Smooth muscle cell (in vitro differentiated cells): Measurements from ENCODE around the gene CLDN12. TPM values are rescaled to one million over a fixed set of nuclear protein-coding genes. Genes with fewer than 3 reads are reported as not detected.

Experiments used
- DNase-seq: peaks from one replicate; lab custom pipeline; 2025; ENCODE audit not compliant: unreplicated experiment; lab: John Stamatoyannopoulos, UW
- H2AFZ ChIP-seq: fragments of 200-600 bp; sonication (generic); 2 replicates; pipeline ENCODE4 v1.6.0; 2016; ENCODE audit warnings: antibody characterized with exemption, low read depth, mild to moderate bottlenecking
- H3F3A ChIP-seq: fragments of 200-600 bp; sonication (generic); 2 replicates; pipeline ENCODE4 v1.6.0; 2017; ENCODE audit warnings: antibody characterized with exemption, low read depth
- H3K27ac ChIP-seq: fragments of 200-600 bp; sonication (generic); 2 replicates; pipeline ENCODE4 v1.5.1; 2016; ENCODE audit warnings: low read depth, mild to moderate bottlenecking
- H3K27me3 ChIP-seq: fragments of 200-600 bp; sonication (generic); 2 replicates; pipeline ENCODE4 v1.6.1; 2016; ENCODE audit warnings: low read depth, mild to moderate bottlenecking
- H3K36me3 ChIP-seq: fragments of 200-600 bp; sonication (generic); 2 replicates; pipeline ENCODE4 v1.5.1; 2016; ENCODE audit warnings: low read depth
- H3K4me1 ChIP-seq: fragments of 200-600 bp; sonication (generic); 2 replicates; pipeline ENCODE4 v1.5.1; 2016; ENCODE audit warnings: low read depth
- H3K4me2 ChIP-seq: fragments of 200-600 bp; sonication (generic); 2 replicates; pipeline ENCODE4 v1.6.0; 2016; ENCODE audit warnings: mild to moderate bottlenecking
- H3K4me3 ChIP-seq: fragments of 200-600 bp; sonication (generic); 2 replicates; pipeline ENCODE4 v1.5.1; 2016; ENCODE audit warnings: mild to moderate bottlenecking
- H3K79me2 ChIP-seq: fragments of 200-600 bp; sonication (generic); 2 replicates; pipeline ENCODE4 v1.6.0; 2016; ENCODE audit warnings: low read depth, mild to moderate bottlenecking
- H3K9ac ChIP-seq: fragments of 200-600 bp; sonication (generic); 2 replicates; pipeline ENCODE4 v1.6.0; 2016; ENCODE audit warnings: low read depth
- H3K9me3 ChIP-seq: fragments of 200-600 bp; sonication (generic); replicated peaks from 2 replicates; pipeline ENCODE4 v1.5.1; 2016; ENCODE audit warnings: low read depth
- H4K20me1 ChIP-seq: fragments of 200-600 bp; sonication (generic); 2 replicates; pipeline ENCODE4 v1.6.0; 2016; ENCODE audit warnings: low read depth
- CTCF ChIP-seq: fragments of 200-600 bp; sonication (generic); IDR thresholded peaks from 2 replicates; pipeline ENCODE4 v1.5.1; 2017; ENCODE audit warnings: borderline replicate concordance, mild to moderate bottlenecking, antibody characterized with exemption; ENCODE audit not compliant: insufficient read depth, poor library complexity, severe bottlenecking
- WGBS: methylation state at CpG from one replicate; pipeline ENCODE4 v1.1.7; 2016; ENCODE audit warnings: low lambda C conversion rate; 5-methylcytosine and 5-hydroxymethylcytosine counted together
- polyA plus RNA-seq: library from polyadenylated mRNA; unstranded; fragments of >200 nt; fragmentation: Nextera tagmentation; extraction: Ambion mirVana; gene quantifications from 2 replicates; pipeline ENCODE4 v1.2.1, GENCODE V29; 2016
- total RNA-seq: library from RNA; depleted of rRNA; stranded (reverse); fragments of >200 nt; gene quantifications from 2 replicates; pipeline ENCODE4 v1.2.3, GENCODE V29; 2014

CLDN12 gene
- total and polyA plus RNA-seq, 2 experiments from 2014 or later, result 16.1 to 51.1 TPM

- H3K4me1 ChIP-seq, result no peaks in the 10 kb centered on the region
- H3K36me3 ChIP-seq, result peaks cover 41% of the 10 kb centered on the region
- no peak for DNase-seq
- H3K4me3 ChIP-seq, result no peak overlapping the region
- TF ChIP-seq CTCF, result no peak
- H3K79me2 ChIP-seq, result no peaks in the 10 kb centered on the region
- no peaks in the 10 kb centered on the region for H4K20me1 ChIP-seq
- H3F3A ChIP-seq, result no peaks in the 10 kb centered on the region
- H3K9me3 ChIP-seq, result no peaks in the 10 kb centered on the region
- no peak overlapping the region for H3K9ac ChIP-seq
- no peak overlapping the region for H3K4me2 ChIP-seq
- H3K27me3 ChIP-seq, result no peaks in the 10 kb centered on the region
- no peak overlapping the region for H2AFZ ChIP-seq
- H3K27ac ChIP-seq, result no peak overlapping the region
Observed at GRCh38 chr7:90384433-90384832, 18.8 kb upstream of the CLDN12 start.

DNA sequence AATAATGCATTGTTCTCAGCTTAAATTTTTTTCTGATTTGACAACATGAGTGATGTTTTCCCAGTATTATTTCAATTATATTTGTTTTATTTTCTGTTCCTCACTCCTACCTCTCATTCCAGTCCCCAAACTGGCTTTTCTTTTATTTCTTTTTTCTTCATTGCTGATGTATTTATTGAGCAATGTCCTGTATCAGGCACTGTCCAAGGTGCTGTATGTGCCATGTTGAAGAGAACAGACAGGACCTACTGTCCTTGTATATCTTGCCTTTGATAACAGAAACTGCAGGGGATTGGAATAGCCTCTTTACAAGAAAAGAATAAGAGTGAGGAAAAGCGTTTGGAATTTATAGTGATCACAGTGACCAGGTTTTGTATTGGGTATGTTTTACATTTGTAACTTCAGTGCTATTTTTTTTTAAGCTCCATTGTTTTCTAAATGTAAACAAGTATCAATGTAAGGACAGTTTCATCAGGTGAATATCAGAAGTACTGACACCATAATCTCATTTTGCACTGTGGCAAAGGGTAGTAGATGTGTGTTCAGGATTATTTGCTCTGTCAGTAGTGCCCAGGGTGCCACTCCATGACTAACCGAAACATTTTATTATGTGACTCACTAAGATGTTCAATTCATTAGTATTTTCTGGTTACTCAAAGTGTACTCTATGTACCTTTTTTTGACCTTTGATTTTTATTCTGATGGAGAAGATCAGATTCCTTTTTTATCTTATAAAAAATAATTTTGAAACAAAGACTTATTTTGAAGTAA, 15.6 kb upstream of the CLDN12 start:
- Histone ChIP-seq H3K9me3 (no peaks in the 10 kb centered on the region), H3K9ac (no peak overlapping the region), H3K36me3 (peaks cover 18% of the 10 kb centered on the region), H2AFZ (no peak overlapping the region), H3K79me2 (no peaks in the 10 kb centered on the region), H3K4me2 (no peak overlapping the region), H3K27me3 (no peaks in the 10 kb centered on the region), H3F3A (no peaks in the 10 kb centered on the region), H4K20me1 (no peaks in the 10 kb centered on the region), H3K27ac (no peak overlapping the region), H3K4me3 (no peak overlapping the region), H3K4me1 (no peaks in the 10 kb centered on the region)
- DNase-seq, result no peak
- no peak for TF ChIP-seq CTCF
- 97% methylated on average over 2 of the region's 2 CpGs for WGBS

DNA sequence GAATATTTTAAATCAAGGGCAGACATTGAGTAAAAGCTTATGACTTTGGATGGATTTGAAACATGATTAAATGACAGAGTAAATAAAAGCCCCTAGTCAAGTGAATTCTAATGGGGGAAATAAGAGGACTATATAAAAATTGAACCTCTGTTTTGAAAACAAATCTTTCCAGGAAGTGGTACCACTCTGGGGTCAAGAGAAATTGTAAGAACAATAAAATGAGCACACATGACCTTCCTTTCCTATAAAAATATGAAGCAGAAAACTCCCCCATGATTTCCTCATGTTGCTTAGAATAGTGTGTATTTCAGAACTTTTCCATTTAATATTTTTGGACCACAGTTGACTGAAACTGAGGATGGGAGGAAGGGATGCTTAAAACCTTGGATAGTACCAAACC, 12.3 kb upstream of the CLDN12 start:
- Histone ChIP-seq H3K36me3 (no peaks in the 10 kb centered on the region), H3K4me3 (no peak overlapping the region), H3K4me1 (no peaks in the 10 kb centered on the region), H2AFZ (no peak overlapping the region), H3K27ac (no peak overlapping the region), H4K20me1 (no peaks in the 10 kb centered on the region), H3K79me2 (no peaks in the 10 kb centered on the region), H3K4me2 (no peak overlapping the region), H3K9ac (no peak overlapping the region), H3K9me3 (no peaks in the 10 kb centered on the region), H3K27me3 (no peaks in the 10 kb centered on the region), H3F3A (no peaks in the 10 kb centered on the region)
- no peak for TF ChIP-seq CTCF
- DNase-seq, result no peak

- Histone ChIP-seq H3K27me3 (no peaks in the 10 kb centered on the region), H4K20me1 (no peaks in the 10 kb centered on the region), H3K4me3 (no peak overlapping the region), H3K4me1 (no peaks in the 10 kb centered on the region), H3K27ac (no peak overlapping the region), H3F3A (no peaks in the 10 kb centered on the region), H3K9me3 (no peaks in the 10 kb centered on the region), H3K9ac (no peak overlapping the region), H2AFZ (no peak overlapping the region), H3K79me2 (no peaks in the 10 kb centered on the region), H3K36me3 (no peaks in the 10 kb centered on the region), H3K4me2 (no peak overlapping the region)
- no peak for DNase-seq
- no peak for TF ChIP-seq CTCF
- WGBS, result 96% methylated on average over 5 of the region's 5 CpGs
Observed at GRCh38 chr7:90391488-90391887, 11.8 kb upstream of the CLDN12 start.
